GM21529 (cell line): Measurements from ENCODE around the gene ADCY5.

Source experiments
- ATAC-seq: cut with Tn5 transposase; IDR thresholded peaks from one replicate; pipeline ENCODE4 v1.9.1; 2021; ENCODE audit not compliant: unreplicated experiment

The ADCY5 gene

DNA sequence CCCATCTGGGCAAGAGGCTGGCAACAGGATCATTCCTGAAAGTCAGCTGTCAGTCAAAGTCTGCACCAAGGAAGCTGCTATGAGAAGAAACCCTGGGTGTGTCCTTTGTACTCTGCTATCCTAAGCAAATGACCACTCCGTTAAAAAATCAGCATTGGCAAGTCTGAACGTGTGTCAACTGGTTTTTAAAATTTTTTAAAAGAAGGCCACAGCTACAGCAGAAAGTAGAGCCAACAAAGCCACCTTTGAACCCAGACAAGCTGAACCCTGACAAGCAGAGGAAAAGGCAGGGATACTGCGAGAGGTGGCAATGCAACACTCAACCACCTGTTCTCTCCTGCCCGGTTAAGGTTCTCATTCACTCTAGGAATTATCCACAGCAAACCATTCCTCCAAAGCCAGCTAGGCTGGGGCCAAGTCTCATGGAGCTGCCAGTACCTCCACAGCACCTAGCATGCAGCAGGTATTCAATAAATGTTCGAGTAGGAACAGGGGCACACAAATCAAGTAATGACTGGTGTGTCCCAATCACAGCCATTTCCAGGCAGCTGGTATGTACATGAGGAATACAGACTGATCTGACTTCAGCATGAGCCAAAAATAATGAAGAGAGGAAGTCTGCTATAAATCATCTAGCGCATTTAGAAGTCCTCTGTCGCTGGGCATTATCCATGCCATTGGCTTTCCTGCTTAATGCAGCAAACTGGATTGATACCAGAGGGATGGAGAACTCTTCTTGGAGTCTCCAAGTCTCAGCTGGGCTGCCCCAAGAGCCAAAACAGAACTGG lies 76.0 kb downstream of the ADCY5 start:
- ATAC-seq: no peak

DNA sequence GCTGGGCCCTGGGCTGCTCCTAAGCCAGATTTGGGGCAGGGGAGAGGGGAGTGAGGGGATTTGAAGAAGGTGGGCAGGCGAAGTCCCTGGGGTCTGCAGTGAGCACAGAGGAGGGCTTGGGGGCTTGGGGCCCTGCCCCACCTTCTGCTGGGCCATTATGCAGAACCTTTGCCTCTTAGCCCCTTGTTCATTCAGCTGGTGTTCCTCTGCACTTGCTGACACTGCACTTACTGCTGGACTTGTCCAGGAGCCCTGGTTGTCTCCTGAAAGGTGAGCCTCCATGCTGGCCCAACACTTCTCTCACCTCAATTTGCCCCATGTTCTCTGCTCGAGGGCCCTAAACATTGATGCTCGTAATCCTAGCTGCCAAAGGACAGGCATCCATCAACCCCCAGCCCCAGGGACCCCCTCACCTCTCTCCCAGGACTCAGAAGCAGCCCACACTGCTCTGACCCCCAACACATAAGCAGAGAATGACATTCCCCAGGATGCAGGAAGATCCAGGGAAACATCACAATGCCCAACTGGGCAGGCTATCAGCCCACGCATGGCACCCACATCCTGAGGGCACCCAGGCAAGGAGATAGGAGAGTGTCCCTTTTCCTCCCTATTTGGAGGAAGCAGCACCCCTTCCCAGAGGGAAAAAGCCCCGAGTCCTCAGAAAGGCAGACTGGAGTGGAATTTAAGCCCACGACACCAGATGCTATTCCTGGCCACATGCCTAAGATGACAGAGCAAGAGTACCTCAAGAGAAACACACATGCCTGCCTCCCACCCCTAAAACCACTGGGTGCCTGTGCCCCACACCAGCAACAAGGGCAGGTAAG lies 76.8 kb downstream of the ADCY5 start:
- no peak for ATAC-seq

DNA sequence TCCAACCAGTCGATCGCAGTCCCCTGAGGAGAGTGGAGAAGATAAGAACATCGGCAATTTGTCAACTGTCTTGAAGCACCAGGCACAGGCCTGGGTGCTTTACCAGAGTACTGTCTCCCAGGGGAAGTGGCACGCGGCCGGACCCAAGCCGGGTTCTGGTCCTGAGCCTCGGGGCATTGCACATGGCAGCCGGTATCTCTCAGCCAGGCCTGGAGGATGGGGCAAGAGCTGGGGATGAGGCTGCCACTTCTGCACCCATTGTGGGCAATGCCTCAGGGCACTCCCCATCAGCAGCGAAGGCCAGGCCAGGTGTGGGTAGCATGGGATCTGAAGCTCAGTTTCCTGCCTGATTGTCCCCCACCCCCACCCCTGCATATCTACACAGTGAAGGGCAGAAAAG lies 77.5 kb downstream of the ADCY5 start:
- ATAC-seq: no peak

DNA sequence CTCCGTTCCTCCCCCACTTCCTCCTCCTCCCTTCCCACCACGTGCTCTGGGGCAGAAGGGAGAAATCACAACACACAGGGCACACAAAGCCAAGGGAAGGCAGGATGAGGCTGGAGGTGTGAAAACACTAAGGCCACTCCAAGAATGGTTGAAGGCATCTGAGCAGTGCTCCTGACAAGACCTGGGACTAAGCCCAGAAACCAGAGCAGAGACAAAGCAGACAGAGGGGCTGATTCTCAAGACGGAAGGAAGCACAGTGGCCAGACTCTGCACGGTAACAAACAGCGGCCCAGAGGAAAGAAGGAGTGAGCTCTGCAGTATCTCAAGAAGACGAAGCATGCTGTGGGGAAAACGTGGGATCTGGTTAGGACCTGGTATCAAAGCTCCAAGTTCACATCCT lies 78.1 kb downstream of the ADCY5 start:
- no peak for ATAC-seq

- ATAC-seq: no peak
Measured at GRCh38 chr3:123369085-123369484, 79.8 kb downstream of the ADCY5 start.

GRCh38 chr3:123367467-123368154 lies 81.3 kb downstream of the ADCY5 start:
- no peak for ATAC-seq

GRCh38 chr3:123365450-123366143 lies 83.3 kb downstream of the ADCY5 start:
- ATAC-seq: no peak

DNA sequence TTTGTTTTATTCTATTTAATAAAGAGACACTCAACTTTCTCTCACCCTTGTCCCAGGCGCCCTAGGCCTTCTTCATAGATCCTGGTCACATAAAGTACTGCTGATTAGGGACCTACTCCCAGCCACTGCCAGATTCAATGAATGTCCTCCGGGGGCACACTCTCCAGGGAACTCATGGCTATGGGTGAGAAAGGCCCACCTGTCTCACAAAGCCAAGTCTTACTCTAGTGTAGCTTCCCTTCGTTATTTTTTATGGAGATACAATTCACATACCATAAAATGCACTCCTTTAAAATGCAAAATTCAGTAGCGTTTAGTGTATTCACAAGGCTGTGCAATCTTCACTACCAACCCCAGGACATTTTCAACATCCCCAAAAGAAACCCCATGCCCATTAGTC lies 87.8 kb downstream of the ADCY5 start:
- no peak for ATAC-seq

DNA sequence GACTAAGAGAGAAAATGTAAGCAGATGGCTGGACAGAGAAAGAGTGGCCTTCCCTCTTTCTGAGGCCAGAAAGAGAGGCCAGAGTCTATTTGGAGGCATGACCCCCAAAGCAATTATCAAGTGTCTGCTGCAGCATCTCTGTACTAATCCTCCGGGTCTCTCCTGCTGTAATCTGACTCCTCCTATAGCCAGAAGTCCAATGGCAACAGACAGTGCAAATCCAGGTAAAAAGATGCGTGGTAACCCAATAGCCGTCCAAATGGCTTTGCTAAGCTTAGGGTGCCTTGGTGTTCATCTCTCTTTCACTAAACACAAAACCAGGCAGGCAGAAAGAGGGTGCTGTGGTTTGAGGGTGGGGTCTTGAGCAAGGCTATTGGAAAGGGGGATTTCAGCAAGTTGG lies 91.6 kb downstream of the ADCY5 start:
- no peak for ATAC-seq

DNA sequence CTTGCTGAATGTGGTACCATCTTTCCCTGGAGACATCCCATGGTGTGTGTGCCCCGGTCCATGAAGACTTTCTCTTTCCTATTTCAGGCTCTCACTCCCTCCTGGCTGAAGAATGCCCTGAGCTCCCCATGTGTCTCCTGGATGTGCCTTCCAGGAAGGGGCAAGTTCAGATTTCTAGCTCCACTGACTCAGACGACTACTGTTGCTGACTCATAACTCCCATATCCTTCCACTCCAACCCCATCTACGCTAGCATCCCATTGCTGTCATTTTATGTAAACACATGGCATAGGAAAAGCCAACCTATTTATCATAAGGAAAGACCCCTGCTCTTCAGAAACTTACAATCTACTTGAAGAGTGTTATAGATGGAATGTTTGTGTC lies 95.0 kb downstream of the ADCY5 start:
- no peak for ATAC-seq

- ATAC-seq: no peak
Measured at GRCh38 chr3:123353227-123353849, 95.6 kb downstream of the ADCY5 start.

DNA sequence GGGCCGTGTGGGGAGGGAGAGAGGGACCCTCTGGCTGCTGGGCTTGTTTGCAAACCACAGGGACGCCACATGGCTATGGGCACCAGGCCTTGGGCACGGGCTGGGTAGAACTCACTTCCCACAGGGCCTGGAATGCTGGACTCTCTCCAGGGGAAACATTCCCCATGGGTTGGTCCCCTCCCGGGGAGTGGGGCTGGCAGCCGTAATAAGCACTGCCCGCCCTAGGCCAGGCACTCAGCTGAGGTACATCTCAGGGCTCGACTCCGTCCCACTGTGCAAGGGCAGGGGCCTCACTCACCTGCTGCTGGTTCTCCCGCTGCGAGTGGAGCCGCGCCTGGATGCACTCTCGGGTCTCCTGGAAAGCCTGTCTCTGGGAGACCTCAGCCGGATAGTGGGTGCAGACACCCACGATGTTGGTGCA lies 96.7 kb downstream of the ADCY5 start:
- no peak for ATAC-seq

DNA sequence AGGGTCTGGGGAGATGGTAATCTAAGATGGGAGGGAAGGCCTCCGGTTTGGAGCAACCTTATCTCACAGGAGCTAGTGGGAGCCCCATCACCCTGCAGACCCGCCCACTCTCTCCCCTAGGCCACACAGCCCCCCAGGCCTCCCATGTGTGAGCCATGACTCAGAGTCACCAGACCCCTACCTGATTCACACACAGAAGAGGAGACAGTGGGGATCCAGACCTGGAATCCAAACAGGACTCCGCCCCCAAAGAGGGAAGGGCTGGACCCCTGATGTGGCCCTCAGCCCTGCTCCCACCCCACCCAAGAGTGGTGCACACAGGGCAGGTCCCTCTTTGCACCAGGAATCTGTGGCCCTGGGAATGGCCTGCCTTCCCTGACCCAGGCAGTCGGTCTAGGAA lies 97.4 kb downstream of the ADCY5 start:
- no peak for ATAC-seq

GRCh38 chr3:123350971-123351370 lies 97.9 kb downstream of the ADCY5 start:
- no peak for ATAC-seq

- ATAC-seq: no peak
Measured at GRCh38 chr3:123349566-123350435, 99.1 kb downstream of the ADCY5 start.

DNA sequence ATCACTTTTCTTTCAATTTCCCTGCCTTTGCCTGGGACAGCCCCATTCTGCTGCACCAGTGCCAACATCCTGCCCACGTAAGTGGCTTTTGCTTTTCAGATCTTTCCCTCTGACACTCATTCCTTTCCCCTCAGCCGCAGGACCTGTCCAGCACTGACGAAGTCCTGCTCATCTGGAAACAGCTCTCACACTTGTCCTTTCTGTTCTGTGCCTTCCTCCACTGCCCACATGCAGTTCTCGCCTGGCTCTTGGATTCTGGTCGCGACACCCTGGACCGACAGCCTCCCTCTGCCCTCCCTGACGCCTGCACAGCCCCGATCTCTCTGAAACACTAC lies 99.7 kb downstream of the ADCY5 start:
- no peak for ATAC-seq

GRCh38 chr3:123348471-123349200 lies 100.3 kb downstream of the ADCY5 start:
- ATAC-seq: no peak

DNA sequence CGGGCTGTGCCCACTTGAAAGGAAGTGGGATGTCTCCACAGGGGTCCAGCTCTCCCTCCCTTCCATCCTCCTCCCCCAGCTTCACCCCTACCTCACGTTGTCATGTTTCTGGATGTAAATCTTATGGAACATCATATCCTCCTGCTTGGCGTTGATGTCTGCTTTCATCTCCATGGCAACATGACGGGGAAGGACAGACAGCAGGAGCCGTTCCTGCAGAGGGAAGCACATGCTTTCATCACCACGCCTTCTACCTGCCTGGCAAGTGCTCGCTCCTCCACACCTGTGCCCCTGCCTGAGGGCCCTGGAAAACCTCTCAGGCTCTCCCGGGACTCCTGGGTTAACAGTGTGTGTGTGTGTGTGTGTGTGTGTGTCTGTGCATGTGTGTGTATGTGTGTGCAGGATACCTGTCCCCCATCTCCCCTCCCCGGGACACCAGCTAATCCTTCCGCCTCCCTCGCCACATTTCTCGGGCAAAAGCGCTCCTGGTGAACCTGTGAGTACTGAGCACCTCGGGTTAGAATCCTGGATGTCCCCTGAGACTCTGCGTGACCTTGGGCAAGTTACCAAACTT lies 101.1 kb downstream of the ADCY5 start:
- no peak for ATAC-seq

DNA sequence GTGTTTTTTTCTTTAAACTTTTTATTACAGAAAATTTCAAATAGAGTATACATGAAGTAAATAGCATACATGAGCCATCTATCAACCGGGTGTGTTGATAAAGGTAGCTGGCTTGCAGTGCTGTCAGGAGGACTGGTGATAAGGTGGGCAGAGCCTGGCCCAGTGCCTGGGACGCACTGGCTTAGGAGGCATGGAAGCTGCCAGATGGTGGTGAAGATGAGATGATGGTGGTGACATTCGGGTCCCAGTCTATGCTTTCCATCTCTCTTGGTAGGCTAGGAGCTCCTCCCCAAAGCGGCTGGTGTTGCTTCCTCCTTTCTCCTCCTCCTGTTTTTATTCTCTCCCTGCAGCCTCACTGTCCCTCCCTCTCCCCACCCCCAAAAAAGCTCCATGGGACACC lies 101.7 kb downstream of the ADCY5 start:
- no peak for ATAC-seq
